SK-N-MC (cell line): Measurements from ENCODE around the gene LYVE1.

Experiments used
- EZH2 ChIP-seq: fragments of 200-600 bp; sonication (generic); IDR thresholded peaks from one replicate; pipeline ENCODE4 v1.6.1; 2017; ENCODE audit warnings: antibody characterized with exemption
- POLR2AphosphoS5 ChIP-seq: IDR thresholded peaks from 2 replicates; pipeline ENCODE4 v1.6.1; 2012; ENCODE audit warnings: mild to moderate bottlenecking, low read depth, low read length, borderline replicate concordance

DNA sequence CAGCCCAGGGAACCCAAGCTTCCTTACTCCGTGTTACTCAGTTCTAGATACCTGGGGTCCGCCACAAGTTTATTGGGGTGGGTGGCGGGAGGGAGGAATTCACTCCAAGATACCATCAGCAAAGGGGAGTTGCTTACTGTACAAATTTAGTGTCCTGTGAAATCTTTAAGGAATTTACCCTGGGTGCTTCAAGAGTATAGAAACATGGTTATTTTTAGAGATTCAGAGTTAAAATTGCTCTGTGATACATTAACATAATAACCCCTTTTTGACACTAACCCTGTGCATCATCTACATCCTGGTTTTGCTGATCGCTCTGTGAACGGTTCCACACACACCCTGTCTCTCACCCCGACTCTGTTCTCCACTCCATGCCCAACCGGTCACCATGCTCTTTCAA lies 18.9 kb upstream of the LYVE1 start:
- TF ChIP-seq POLR2AphosphoS5 (no peak), EZH2 (no peak)
